Measurements from ENCODE around the gene ZNF148. TPM values are rescaled to one million over a fixed set of nuclear protein-coding genes. Genes with fewer than 3 reads are reported as not detected.
"Not testable (repeated sequence)": the region's sequence is repeated elsewhere in the genome, so short reads cannot be mapped to it uniquely, and the experiment has no call there.

The ZNF148 gene
- polyA plus RNA-seq, 2 of the 4 experiments (the other 2 are of a cell fraction): 9.9 to 26.5 TPM

- no peak for TF ChIP-seq CHD2 (IDR thresholded peaks at IDR 0.05; ENCODE audit: low read length, partially characterized antibody)
- no peak for TF ChIP-seq KDM5A (IDR thresholded peaks at IDR 0.05)
- no peak for TF ChIP-seq RAD21 (conservative IDR thresholded peaks at IDR 0.05 in 1 of 2, IDR thresholded peaks at IDR 0.05 in 1 of 2)
- no peak for TF ChIP-seq CEBPB (IDR thresholded peaks at IDR 0.05)
- no peak for TF ChIP-seq RFX5 (IDR thresholded peaks at IDR 0.05)
Measured at GRCh38 chr3:125389282-125389681, 14.2 kb upstream of the ZNF148 start (continued).

DNA sequence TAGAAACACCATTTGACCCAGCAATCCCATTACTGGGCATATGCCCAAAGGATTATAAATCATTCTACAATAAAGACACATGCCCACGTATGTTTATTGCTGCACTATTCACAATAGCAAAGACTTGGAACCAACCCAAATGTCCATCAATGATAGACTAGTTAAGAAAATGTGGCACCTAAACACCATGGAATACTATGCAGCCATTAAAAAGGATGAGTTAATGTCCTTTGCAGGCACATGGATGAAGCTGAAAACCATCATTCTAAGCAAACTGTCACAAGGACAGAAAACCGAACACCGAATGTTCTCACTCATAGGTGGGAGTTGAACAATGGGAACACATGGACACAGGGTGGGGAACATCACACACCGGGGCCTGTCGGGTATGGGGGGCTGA, 13.2 kb upstream of the ZNF148 start:
- H3K4me2 ChIP-seq; H3K4me3 ChIP-seq; H3K27ac ChIP-seq; H3K9me3 ChIP-seq; ATAC-seq; H3K4me1 ChIP-seq; FAIRE-seq; DNase-seq (ENCODE audit: low read depth in 1 of 2, low spot score in 1 of 2): not testable (repeated sequence)
- CTCF ChIA-PET: interaction anchor here (1.2 kb wide), 1 partner anchor 15 kb away, joined by 3 read pairs; no protein-coding TSS in a partner anchor
- POLR2A ChIA-PET: interaction anchor here (0.6 kb wide), 1 partner anchor 15 kb away, joined by 3 read pairs; no protein-coding TSS in a partner anchor
- WGBS (ENCODE audit: missing lambda C conversion rate): 77% methylated on average over 5 of the region's 5 CpGs

GRCh38 chr3:125386811-125387210, 11.7 kb upstream of the ZNF148 start:
- Histone ChIP-seq H3K4me2 (no peak overlapping the region), H3K4me1 (no peaks in the 10 kb centered on the region), H3K27ac (no peak overlapping the region), H3K4me3 (no peak overlapping the region), H3K9me3 (no peaks in the 10 kb centered on the region)
- 74% methylated on average over 4 of the region's 4 CpGs for WGBS (ENCODE audit: missing lambda C conversion rate)
- DNase-seq (ENCODE audit: low read depth in 1 of 2, low spot score in 1 of 2) (no peak), ATAC-seq (no peak), FAIRE-seq (no peak)
- CTCF ChIA-PET: interaction anchor here (1.1 kb wide), 1 partner anchor 16 kb away, joined by 3 read pairs; no protein-coding TSS in a partner anchor
- POLR2A ChIA-PET: no interaction called here
- TF ChIP-seq JUNB (IDR thresholded peaks at IDR 0.05) (no peak), CBX8 (IDR thresholded peaks at IDR 0.05) (no peak), KDM1A (IDR thresholded peaks at IDR 0.05; ENCODE audit: low read depth) (no peak), POLR2AphosphoS2 (conservative IDR thresholded peaks at IDR 0.05; ENCODE audit: low read length) (no peak), FOSB (CRISPR knock-in tag; IDR thresholded peaks at IDR 0.05) (no peak), ZFP36 (IDR thresholded peaks at IDR 0.05; ENCODE audit: borderline replicate concordance, partially characterized antibody) (no peak), HOXB13 (CRISPR knock-in tag; IDR thresholded peaks at IDR 0.05; ENCODE audit: low read depth) (no peak), CTCF (IDR thresholded peaks at IDR 0.05) (no peak), MAZ (IDR thresholded peaks at IDR 0.05; ENCODE audit: borderline replicate concordance, low read depth, low read length) (no peak), RAD21 (conservative IDR thresholded peaks at IDR 0.05 in 1 of 2, IDR thresholded peaks at IDR 0.05 in 1 of 2) (no peak), HEYL (CRISPR knock-in tag; IDR thresholded peaks at IDR 0.05) (no peak), MYC (IDR thresholded peaks at IDR 0.05; ENCODE audit: borderline replicate concordance, low read length) (no peak), ESRRA (IDR thresholded peaks at IDR 0.05; ENCODE audit: borderline replicate concordance, low read length) (no peak), FOXS1 (CRISPR knock-in tag; IDR thresholded peaks at IDR 0.05) (no peak), TP53 (CRISPR knock-in tag; IDR thresholded peaks at IDR 0.05) (no peak), RCOR1 (IDR thresholded peaks at IDR 0.05; ENCODE audit: low read depth, low read length) (no peak)
- TF ChIP-seq, protein P1, sequence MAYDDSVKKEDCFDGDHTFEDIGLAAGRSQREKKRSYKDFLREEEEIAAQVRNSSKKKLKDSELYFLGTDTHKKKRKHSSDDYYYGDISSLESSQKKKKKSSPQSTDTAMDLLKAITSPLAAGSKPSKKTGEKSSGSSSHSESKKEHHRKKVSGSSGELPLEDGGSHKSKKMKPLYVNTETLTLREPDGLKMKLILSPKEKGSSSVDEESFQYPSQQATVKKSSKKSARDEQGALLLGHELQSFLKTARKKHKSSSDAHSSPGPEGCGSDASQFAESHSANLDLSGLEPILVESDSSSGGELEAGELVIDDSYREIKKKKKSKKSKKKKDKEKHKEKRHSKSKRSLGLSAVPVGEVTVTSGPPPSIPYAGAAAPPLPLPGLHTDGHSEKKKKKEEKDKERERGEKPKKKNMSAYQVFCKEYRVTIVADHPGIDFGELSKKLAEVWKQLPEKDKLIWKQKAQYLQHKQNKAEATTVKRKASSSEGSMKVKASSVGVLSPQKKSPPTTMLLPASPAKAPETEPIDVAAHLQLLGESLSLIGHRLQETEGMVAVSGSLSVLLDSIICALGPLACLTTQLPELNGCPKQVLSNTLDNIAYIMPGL (CRISPR knock-in tag; IDR thresholded peaks at IDR 0.05; ENCODE audit: borderline replicate concordance): no peak
